GM21381 (cell line): ENCODE measurements around the gene CAMK2D.
A peak's percentile ranks its signal among the peaks of the same experiment; 100 is the strongest.
"Not testable (repeated sequence)": the region's sequence is repeated elsewhere in the genome, so short reads cannot be mapped to it uniquely, and the experiment has no call there.

Experiments used
- ATAC-seq: cut with Tn5 transposase; IDR thresholded peaks from one replicate; pipeline ENCODE4 v1.9.1; 2021; ENCODE audit warnings: mild to moderate bottlenecking, moderate library complexity; ENCODE audit not compliant: unreplicated experiment

The CAMK2D gene

GRCh38 chr4:113733685-113734084, 27.9 kb downstream of the CAMK2D start:
- ATAC-seq, result no peak

DNA sequence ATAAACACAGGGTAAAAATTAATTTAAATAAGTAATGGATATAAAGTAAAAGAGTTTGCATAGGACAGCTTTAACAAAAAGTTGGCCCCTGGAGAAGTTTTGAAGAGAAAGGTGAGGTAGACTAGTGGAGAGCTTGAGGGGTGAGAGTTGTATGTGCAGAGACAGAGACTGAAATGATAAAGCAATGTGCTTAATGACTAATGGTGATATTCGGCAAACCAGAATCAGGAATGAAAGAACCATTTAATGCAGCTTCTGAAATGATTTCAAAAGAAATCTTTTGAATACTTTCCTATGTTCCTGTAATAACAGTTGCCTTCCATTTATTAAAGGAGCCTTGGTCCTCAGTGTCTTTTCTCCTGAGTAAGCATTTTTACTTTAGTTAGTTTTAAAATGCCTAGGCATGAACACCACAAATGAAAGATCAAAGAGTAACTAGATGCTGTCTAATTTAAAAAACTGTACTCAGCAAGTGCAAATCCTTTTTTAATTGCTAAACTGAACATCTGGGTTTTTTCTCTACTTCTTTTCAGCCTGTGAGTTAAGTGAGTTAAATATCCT, 28.5 kb downstream of the CAMK2D start:
- ATAC-seq, result no peak

DNA sequence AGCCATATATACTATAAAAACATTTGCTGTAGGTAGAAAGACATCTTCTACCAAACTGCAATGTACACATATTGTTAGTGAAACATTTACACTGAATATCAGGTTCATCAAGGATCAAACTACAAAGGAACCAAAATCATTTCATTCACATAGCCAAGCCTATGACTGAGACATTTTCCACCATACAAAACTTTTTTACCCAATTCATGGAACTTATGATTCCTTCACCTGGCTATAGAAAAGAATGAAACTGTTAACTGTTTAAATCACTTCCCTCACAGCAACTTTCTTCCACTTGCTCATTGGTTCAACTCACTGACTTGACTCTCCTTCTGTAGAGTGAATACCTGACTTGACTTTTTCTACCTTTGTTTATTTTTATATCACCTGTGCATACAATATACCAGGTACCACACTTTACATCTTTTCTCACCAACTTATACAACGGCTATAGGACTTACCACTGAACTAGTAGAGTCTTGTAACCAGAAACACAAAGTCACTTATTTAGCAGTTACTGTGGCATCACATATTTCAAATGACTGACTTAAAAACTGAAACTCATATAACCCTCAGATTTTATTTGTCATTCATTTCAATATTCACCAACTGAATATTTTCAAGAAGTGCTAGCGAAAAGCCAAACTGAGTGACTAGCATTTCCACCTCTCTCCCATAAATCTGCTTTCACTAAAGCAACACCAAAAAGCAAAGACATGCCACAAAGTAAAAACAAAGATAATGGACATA, 30.9 kb downstream of the CAMK2D start:
- no peak for ATAC-seq

DNA sequence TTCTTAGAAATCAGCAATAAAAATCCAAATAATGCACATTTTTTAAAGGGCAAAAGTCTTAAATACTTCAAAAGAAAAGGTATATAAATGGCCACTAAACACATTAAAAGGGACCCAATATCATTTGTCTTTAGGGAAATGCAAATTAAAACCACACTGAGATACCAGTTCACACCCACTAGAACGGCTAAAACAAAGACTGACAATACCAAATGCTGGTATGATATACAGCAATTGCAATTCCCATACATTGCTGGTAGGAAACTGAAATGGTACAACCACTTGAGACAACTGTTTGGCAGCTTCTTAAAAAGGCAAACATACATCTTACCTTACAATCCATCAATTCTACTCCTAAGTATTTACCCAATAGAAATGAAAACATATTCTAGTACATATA, 33.7 kb downstream of the CAMK2D start:
- ATAC-seq, result no peak

DNA sequence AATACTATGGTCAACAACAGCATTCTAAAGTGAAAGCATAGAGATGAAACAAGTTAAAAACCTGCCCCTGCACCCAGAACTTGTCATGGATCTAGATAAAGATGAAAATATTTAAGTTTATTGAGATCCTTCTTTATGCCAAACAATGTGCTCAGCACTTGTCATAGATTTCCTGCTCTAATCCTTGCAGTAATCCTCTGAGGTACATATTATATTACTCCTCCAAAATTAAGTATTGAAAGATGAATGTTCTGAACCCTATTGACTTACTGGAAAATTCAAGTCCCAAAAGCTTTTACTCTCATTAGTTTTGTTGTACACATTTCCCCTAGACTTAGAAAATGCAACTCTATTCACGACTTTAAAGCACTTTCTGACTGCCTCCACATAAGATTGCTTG, 35.6 kb downstream of the CAMK2D start:
- ATAC-seq, result no peak

- ATAC-seq, result no peak
Observed at GRCh38 chr4:113718252-113718651, 43.3 kb downstream of the CAMK2D start.

DNA sequence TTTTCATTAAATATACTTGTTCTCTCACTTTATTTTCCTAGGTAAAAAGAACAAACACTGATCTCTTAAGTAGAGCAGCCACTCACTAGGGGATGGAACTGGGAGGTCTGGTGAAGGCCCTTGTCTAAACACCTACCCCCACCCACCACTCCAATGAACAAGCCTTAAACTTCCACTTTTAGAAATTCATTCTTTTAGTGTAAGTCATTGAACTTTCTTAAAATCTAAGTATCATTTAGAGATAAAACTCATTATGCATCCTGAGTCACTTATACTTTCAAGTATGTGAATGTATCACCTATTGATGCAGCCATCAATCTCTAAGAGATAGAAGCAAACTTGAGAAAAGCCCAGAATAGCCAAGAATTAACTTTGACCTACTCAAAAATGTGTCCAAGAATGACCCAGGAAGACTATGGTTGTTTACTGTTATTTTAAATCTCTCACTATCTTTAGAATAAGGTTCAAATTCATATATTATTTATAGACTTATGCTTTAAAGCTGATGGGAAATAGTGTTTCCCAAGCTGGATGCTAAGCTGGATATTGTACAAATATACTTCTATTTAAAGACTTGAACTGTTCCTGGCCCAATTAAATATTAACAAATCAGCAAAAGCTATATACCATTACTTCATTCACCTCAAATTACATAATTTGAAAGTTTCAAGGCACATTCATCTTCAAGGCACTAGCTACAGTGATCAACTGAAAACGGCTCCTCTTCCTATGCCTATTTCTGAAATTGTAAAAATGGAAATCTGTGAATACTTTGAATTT, 49.5 kb downstream of the CAMK2D start:
- ATAC-seq, result no peak

DNA sequence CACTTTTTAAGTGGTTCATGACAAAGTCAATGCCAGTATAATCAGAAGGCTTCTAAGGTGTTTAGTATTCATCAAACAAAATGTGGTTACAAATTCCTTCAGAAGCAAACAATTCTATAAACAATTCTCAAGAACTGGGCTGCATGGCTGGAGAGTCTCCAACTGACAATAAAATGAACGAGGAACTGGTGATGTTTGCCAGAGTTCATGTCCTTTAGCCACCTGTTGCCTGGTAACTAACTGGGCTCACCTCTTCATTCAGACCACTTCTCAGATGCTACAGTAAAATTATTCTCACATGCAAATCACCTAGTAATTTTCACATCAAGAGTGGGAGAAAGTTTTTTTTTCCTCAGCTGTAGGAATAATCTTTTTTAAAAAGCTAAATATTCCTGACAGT, 53.3 kb downstream of the CAMK2D start:
- no peak for ATAC-seq

DNA sequence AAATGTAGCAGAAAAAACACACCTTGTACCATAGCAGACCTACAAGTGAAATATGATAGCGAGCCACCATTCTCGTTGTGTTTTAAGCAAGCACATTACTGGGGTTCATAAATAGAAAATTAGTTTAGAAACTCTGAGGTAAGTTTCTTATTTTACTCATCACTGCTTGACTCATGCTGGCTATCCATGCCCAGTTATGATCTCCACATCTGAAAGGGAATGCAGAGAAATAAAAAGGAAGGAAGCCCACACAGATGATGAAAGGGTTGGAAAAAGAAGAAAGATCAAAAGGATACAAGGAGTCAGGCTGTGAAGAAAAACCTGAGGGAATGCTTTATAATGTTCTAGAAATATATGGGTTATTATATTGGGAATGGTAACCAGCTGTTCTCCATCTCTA, 54.5 kb downstream of the CAMK2D start:
- no peak for ATAC-seq

- ATAC-seq, result not testable (repeated sequence)
Observed at GRCh38 chr4:113705097-113705496, 56.4 kb downstream of the CAMK2D start.

DNA sequence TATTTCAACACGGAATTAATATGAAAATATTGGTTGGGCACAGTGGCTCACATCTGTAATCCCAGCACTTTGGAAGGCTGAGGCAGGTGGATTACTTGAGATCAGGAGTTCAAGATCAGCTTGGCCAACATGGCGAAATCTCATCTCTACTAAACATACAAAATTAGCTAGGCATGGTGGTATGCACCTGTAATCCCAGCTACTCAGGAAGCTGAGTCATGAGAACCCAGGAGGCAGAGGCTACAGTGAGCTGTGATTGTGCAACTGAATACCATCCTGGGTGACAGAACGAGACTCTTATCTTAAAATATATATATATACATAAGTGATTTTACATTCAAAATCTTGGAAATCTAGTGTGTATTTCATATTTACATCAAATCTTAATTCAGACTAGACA, 58.9 kb downstream of the CAMK2D start:
- ATAC-seq, result not testable (repeated sequence)

DNA sequence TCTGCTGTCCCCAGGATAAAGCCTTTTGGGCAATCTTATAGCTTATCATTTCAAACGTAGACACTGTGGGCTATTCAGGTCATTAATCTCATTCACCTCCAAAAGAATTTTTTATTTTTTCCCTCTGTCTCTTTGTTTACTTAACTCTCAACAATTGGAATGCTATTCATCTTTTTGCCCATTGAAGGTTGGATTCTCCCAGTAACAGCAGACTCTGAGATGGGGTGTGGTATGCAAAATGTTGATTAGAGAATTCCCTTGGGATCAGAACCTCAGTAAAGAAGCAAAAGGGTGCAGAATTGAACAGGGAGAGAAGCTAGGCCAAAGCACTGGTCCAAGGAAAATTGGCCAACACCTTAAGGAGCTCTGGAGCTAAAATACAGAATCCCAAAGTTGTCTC, 60.4 kb downstream of the CAMK2D start:
- no peak for ATAC-seq

- no peak for ATAC-seq
Observed at GRCh38 chr4:113700602-113701150, 60.9 kb downstream of the CAMK2D start.

GRCh38 chr4:113699772-113700171, 61.8 kb downstream of the CAMK2D start:
- ATAC-seq, result no peak

DNA sequence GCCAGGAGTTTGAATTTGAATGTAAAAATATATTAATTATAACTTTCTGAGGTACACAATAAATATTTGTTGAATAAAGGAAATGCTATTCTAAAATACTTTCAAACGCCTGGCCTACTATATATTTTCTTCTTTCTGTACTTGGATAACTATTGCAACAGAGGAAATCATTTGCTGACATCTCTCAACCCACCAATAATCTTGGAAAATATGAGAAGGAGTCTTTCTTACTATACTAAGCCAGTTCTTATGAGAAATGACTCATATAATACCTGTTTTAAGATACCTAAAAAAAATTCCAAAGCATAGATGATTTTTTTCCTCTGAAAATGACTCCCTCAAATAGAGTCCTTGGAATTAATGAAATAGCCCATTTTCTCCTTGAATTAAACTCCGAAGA, 64.1 kb downstream of the CAMK2D start:
- no peak for ATAC-seq

- ATAC-seq, result no peak
Observed at GRCh38 chr4:113695328-113696169, 66.0 kb downstream of the CAMK2D start.

DNA sequence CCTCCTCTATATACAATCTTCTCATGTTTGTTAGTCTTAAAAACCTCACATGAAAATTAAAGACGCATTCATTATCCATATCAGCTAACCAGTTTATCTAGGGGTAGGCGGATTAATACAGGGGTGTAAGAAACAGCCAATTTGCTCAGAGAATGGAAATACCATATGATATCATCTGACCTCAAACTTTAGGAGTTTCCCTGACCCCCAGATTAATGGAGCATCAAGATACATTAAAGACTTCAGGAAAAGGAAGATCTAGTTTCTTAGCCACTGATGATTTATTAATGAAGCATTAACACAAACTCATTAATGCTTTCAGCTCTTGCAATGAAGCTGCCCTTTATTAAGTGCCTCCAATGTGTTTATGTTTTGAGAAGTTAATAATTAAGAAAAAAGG, 67.5 kb downstream of the CAMK2D start:
- no peak for ATAC-seq

DNA sequence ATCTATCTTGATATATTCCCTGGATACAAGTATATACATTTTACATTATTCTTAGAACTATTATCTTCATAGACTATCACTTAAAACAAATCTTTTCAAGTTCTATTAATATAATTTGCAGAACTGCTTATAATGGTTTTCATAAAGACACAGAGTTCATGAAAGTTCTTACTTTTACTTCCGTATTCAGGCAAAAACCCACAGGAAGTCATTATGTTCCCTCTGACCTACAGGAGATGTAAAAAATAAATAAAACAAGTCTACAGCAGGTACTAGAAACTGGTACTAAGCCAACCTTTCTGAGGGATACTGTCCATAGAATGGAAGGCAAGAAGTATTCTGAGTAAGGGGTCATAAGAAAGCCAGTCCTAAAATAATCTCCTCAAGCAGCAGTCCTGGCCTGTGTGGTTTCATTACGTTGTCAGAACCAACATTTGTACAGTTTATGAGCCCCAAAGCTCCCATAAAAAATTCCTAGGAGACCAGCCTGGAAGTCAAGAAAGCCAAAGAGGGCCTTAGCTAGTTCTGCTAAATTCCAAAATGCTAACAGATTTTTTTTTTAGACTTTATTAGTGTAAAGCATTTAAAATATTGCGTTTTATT, 68.6 kb downstream of the CAMK2D start:
- ATAC-seq, result peak; percentile 75

DNA sequence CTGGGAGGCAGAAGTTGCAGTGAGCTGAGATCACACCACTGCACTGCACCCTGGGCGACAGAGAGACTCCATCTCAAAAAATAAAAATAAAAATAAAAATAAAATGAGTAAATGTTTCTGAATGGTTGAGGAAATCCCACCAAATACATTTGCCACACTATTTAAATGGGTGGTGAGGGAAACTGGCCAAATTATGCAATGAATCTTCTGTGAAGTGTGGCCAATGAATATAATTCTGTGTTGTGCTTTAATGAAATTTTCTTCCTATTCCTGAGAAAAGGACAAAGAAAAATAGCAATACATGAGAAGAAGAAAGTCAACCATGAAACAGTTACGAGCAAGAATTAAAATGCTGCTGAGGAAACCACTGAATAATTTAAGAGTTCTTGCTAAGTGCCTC, 69.9 kb downstream of the CAMK2D start:
- no peak for ATAC-seq

GRCh38 chr4:113689394-113689793, 72.1 kb downstream of the CAMK2D start:
- no peak for ATAC-seq
